GM15510 (cell line): ENCODE results near the gene LYPD8.

Experiments used
- POLR2A ChIP-seq: IDR thresholded peaks from 3 replicates; pipeline ENCODE4 v1.6.1; 2011; ENCODE audit warnings: borderline replicate concordance; ENCODE audit not compliant: insufficient read length; ENCODE audit errors: extremely low read depth

Gene LYPD8

DNA sequence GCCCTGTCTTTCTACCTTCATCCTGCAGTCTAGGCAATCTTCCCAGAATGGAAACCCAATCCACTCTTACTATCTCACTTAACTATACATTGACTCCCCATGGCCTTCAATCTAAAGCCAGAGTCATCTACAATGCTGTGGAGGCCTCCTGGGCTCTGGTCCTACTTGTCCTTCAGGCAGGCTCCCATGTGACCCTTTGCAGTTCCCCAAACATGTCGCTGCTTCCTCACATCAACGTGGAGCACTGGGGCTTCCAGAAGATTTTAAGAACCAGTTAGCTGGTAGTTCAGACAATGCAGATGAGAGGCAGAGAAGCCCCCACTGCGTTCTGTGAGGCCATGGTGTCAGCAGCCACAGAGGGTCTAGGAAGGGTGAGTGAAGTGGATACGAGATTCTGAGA lies 18.6 kb downstream of the LYPD8 start:
- TF ChIP-seq POLR2A = no peak

DNA sequence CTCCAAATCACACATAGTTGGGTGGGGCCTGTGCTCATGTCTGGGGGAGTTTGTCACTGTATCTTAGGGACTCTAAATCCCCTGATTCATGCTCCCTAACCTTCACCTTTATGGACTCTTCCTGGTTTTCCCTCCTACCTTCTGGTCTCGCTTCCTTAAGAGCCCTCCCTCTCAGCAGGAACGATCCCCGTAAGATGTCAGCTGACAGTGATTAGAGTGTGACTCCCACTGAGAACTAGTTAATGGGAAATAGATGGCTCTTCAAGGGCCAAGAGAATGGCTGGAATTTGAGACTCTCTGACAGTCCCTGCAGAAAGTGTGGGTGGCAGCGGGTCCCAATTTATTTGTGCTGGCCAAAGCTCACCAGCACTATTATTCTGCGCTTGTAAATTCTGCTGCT lies 22.0 kb downstream of the LYPD8 start:
- no peak for TF ChIP-seq POLR2A

DNA sequence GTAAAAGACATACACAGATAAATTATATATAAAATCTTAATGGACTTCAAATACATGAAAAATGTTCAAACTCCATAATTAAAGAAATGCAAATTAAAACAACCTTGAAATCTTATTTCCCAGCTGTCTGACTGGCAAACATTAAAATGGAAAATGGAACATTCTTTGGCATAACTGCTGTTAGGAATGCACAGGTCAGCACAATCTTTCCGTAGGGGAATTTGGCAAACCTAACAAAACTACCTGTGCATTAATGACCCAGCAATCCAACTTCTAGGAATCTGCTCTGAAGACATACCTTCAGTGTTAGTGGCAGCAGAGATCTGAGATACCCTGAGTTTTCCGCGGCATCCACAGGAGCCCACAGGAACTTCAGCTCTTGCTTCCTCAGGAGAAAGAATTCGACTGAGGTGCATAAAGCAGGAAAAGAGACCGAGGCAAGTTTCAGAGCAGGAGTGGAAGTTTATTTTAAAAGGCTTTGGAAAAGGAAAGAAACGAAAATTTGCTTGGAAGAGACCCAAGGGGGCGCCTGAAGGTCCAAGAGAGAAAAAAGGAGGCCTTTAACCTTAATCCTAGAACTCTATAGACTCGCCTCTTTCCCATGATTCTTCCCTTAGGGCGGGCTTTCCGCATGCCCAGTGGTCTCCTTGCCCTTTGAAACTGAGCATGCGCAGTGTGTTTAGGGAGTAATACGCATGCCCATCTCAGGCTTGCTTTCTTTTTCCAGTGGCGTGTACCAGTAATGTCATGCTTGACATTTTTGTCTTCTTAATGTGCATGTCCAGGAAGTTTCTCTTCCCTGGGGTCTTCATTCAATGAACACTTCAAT lies 24.8 kb downstream of the LYPD8 start:
- TF ChIP-seq POLR2A = no peak

DNA sequence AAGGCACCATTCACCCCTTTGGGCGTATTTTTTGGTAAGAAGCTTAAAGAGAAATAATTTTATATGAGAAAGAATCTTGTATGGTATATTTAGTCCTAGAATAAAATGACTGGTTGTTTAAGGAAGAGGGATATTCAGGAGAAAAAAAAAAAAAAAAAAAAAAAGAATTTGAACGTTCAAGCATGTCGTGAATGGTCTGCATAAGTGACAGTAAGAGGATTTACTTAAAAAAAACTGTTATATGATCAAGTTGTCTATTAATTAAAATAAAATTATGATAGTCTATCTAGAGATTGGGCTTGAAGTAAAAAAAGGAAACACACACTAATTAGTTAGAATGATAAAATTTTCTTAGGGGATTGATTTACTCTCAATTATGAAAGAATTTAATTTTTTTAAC lies 41.3 kb downstream of the LYPD8 start:
- TF ChIP-seq POLR2A = no peak

DNA sequence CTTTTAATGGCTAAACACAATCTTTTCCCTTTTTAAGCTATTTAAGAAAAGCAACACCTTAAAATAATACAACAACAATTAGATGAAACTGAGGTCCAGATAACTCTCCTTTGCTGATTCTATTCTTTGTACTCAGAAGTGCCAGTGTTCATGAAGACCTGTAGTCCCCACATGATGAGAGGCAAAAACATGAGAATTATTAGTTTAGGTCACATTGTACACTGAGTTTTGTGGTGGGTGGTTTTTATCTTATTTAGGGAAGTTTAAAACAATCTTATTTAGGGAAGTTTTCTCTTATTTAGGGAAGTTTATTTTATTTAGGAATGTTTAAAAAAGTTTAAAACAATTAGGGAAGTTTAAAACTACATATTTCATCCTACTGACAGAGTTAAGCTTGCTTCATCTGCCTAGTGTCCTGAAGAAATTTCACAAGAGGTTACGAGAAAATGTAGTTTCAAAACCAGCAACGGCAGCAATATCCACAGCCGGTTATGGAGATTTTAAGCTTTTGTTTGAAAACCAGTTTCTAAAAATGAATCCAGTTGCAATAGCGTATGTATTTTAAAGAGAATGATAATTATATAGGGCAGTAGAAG lies 45.2 kb downstream of the LYPD8 start:
- no peak for TF ChIP-seq POLR2A

DNA sequence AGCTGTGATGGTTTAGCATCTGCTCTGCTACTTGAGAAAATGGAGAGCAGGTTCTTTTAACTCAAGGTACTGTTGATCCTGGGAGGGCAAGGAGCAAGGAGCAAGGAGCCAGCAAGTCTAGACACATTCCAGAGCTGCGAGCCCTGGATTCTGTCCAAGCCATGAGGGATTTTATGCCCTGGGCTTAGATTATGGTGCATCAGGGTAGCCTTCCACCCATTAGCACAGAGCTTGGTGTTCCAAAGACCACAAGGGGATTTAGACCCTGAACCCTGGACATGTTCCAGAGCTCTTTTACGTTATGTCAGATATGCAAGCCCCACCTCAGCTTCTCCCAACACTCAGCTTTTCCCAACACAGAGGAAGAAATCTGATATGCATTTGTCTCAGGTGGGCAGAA lies 51.0 kb downstream of the LYPD8 start:
- TF ChIP-seq POLR2A = no peak

DNA sequence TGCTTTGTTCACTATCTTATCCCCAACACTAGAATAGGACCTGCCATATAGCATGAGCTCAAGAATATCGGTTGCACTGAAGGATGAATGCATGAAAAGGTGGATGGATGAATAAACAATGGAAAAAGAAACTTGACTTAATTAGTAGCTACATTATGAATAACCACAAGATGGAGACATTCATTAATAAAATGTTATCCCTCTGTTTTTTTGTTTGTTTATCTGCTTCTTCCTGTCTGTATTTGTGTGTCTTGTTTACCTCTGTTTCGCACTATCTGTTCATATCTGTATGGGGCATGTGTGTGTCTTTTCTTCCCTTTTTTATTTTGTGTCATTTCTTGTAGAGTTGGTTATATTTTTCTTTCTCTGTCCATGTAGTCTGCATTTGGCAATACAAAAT lies 51.9 kb downstream of the LYPD8 start:
- TF ChIP-seq POLR2A = no peak

DNA sequence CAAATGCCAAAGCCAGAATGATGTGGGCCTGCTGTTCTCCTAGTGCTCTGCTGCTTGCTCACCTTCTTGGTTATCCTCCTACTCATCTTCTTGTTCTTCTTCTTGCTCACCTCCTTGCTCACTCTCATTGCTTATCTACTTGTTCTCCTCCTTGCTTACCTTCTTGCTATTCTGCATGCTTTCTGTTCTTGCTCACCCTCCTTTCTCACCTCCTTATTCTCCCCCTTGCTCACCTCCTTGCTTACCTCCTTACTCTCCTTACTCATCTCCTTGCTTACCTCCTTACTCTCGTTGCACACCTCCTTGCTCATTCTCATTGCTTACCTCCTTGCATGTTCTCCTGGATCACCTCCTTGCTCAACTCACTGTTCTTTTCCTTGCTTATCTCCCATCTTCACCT lies 52.8 kb downstream of the LYPD8 start, which contains the start of gene OR14I1:
Gene OR14I1, minus strand, starts transcription at position 53 of the 400 bp plus-strand sequence.
- no peak for TF ChIP-seq POLR2A

DNA sequence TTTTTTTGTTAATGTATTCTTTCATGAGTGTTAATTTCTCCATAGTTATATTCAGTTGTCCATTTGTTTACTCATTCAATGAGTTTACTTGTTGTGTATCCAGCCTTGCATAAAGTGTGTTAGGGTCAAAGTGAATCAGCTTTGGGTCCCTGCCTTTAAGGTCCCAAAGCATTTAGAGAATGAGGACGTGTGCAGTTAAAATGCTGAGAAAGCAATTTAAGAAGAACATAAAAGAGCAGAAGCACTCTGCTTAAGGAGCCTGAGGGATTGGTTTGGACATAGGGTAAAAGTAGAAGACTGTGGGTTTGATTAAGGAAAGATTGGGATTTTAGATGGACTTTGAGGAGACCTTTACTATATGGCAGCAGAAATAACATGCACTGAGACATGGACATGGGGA lies 56.5 kb downstream of the LYPD8 start:
- no peak for TF ChIP-seq POLR2A

DNA sequence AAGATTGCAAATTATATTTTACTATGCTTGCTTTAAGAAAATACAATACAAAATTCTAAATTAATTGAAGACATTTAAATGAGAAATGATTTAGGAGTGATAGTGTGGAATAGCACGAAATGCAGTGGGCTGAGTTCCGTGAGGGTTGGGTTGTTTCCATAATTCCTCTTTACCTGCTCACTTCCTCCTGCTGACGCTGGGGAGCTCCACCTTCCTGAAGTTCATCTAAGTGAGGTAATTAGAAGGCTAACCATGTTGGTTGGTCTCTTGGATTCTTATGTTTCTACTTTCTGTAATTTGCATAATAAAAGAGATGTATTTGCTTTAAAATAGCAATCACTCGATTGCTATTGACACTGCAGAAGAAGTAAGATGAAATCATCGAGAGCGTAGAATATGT lies 57.7 kb downstream of the LYPD8 start:
- no peak for TF ChIP-seq POLR2A

DNA sequence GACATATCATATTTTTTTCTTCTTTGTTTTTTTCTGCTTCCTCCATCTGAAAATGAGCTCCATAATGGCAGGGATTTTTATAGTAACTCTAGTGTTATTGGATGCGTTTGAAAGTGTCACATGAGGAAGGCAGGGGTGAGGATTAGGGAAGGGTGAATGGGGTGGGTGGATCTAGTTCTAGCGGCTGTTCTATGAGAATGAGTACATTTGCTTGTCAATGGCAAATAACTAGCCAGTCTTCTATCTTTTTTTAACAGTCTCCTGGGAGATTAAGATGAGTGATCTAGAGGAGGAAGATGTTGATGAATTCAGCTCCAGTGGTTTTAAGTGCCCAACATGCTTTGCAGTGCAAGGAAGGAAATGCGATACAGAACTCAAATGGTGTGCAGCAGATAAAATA lies 58.8 kb downstream of the LYPD8 start:
- TF ChIP-seq POLR2A = no peak

DNA sequence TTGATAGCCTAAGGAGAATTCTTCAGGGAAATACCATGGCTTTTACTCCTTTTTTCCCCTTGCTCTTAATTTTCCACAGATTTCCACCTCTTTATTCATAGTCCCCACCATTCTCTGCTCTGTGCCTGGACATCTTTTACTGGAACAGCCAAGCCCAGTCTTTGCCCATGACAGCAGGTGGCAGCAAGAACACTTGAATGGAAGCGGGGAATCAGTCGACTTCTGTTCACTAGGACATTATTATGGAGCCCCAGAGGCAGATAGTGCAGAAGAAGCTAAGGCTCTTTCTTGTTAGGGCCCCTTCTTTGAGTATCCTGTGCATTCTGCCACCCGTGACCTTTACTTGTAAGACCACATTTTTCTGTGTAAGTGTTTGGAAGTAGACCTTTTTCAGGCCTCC lies 59.3 kb downstream of the LYPD8 start:
- TF ChIP-seq POLR2A = no peak

DNA sequence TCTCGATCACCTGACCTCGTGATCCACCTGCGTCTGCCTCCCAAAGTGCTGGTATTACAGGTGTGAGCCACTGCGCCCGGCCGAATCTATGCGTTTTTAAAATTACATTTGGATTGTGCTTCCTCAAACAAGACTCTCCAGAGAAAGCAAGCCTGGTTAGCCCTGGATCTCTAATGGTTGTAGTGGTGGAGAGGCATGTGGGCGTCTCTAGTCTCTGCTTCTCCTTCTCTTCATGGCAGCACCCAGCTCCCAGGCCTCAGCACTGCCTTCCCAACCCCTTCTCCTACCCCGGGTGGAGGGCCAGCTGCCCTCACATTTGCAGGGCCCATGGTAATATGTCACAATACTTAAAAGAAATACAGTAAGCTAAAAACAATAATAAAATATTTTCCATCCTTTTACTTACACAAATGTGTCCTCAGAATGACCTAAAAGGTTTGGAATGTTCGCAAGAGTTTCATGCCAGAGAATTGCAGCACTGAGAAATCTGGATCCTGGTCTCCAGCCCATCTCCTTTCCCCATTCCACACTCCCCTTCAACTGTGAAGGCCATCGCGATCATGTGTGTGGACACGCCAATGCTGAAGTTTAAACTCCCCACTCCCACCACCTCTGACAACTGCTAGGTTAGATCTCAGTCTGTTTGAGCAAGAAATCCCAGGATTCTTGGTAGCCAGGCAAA lies 60.0 kb downstream of the LYPD8 start:
- no peak for TF ChIP-seq POLR2A

DNA sequence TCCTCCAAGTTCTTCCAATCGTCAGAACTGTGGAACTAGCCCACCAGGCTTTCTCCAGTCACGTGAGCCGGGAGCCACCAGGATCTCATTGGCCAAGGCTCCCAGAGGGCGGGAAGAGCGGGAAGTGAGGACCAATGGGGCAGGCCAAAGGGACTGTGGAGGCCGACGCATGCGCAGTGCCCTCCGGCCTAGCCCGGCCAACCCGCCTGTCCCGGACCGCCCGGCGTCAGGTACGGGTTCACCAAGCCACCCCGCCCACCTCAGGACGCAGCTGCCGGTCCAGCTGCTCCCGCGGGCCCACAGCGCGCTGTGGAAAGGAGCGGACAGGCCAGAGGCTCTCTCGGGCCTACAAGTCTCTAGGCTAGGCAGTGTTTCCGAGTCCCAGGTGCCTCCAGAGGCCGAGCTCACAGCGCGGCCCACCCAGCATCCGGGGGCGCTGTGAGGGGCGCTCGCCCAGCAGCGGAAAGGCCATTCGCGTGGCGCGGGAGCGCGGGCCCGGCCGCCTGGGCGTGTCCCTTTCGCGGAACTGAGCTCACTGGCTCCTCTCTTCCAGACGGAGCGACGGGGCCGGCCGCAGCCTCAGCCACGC lies 63.9 kb downstream of the LYPD8 start:
- no peak for TF ChIP-seq POLR2A
